ENCODE results near the gene MRPL4. TPM values are rescaled to one million over a fixed set of nuclear protein-coding genes. Genes with fewer than 3 reads are reported as not detected.

MRPL4 gene
- total RNA-seq, 1 experiment from 2014 or later = 99.3 TPM

- Mint-ChIP-seq H3K4me1 (peaks cover 8 to 17% of the 10 kb centered on the region in 2 experiments; a peak in 3 of 4 replicates), H3K9me3 (no peaks in the 10 kb centered on the region; a peak in 1 of 5 replicates), H3K27me3 (ENCODE audit: low read depth) (no peaks in the 10 kb centered on the region; the same call in none of the 2 replicates), H3K27ac (no peak overlapping the region), H3K4me3 (no peak overlapping the region), H3K36me3 (ENCODE audit: insufficient read depth in 1 of 3, low read depth in 3 of 3) (no peaks in the 10 kb centered on the region)
- no peak overlapping the region for H3K4me2 ChIP-seq (ENCODE audit: insufficient read depth, insufficient read length, low read length)
- H2BK5ac ChIP-seq (ENCODE audit: insufficient read length, low read length) = no peak overlapping the region
- DNase-seq = no peak
- no peaks in the 10 kb centered on the region for H4K20me1 ChIP-seq (ENCODE audit: control insufficient read depth, insufficient read depth, insufficient read length)
- H3K79me1 ChIP-seq (ENCODE audit: insufficient read depth, low read depth, low read length, poor library complexity, severe bottlenecking) = no peaks in the 10 kb centered on the region
- H3K27me3 ChIP-seq (ENCODE audit: insufficient read depth, low read length) = no peaks in the 10 kb centered on the region
- H2BK12ac ChIP-seq (ENCODE audit: insufficient read length, low read depth, low read length) = no peak overlapping the region
- H4K8ac ChIP-seq (replicated peaks; ENCODE audit: insufficient read length, low read depth, low read length) = no peak overlapping the region
- no peak overlapping the region for H4K5ac ChIP-seq (ENCODE audit: insufficient read length, low read depth, low read length)
- no peak overlapping the region for H3K56ac ChIP-seq (ENCODE audit: insufficient read length, low read depth, low read length)
- H3K4ac ChIP-seq (ENCODE audit: low read depth, low read length) = no peak overlapping the region
- H2BK15ac ChIP-seq (ENCODE audit: low read depth, low read length) = no peak overlapping the region
- H3K4me1 ChIP-seq (ENCODE audit: insufficient read depth, low read length) = no peaks in the 10 kb centered on the region
- no peak overlapping the region for H2AK5ac ChIP-seq (ENCODE audit: insufficient read length, low read length)
- whole genome bisulfite sequencing (ENCODE audit: extremely low coverage, insufficient read length, low lambda C conversion rate) = no CpG with 5 or more reads among the region's 4 CpGs
- no peak overlapping the region for H3K18ac ChIP-seq (ENCODE audit: insufficient read length, low read depth, low read length)
- no peak overlapping the region for H2AFZ ChIP-seq (ENCODE audit: low read length)
- no peak overlapping the region for H4K91ac ChIP-seq (ENCODE audit: insufficient read length, low read depth, low read length)
- H3K23me2 ChIP-seq (ENCODE audit: insufficient read length, low read depth, low read length, poor library complexity, severe bottlenecking) = peaks cover 13% of the 10 kb centered on the region
- no peaks in the 10 kb centered on the region for H3K9me3 ChIP-seq (ENCODE audit: control insufficient read depth, low read depth, low read length)
- no peak overlapping the region for H3K27ac ChIP-seq (ENCODE audit: insufficient read length, low read depth, low read length)
- H3T11ph ChIP-seq (ENCODE audit: low read length) = no peak overlapping the region
- H2BK120ac ChIP-seq (ENCODE audit: low read depth, low read length, poor library complexity, severe bottlenecking) = no peak overlapping the region
- no peak overlapping the region for H3K14ac ChIP-seq (ENCODE audit: insufficient read depth, low read length)
- no peaks in the 10 kb centered on the region for H3K79me2 ChIP-seq (ENCODE audit: insufficient read depth, low read length)
- H2BK20ac ChIP-seq (ENCODE audit: low read depth, low read length, poor library complexity, severe bottlenecking) = no peak overlapping the region
- H3K9ac ChIP-seq (ENCODE audit: extremely low read depth, insufficient read length, low read length) = no peak overlapping the region
- no peak overlapping the region for H3K23ac ChIP-seq (ENCODE audit: insufficient read length, low read depth, low read length)
- TF ChIP-seq CTCF (conservative IDR thresholded peaks at IDR 0.05) = no peak
Measured at GRCh38 chr19:10233946-10234345, 18.1 kb upstream of the MRPL4 start.

All from H9 (cell line).